Uterus (tissue), 4 donors: Measurements from ENCODE around the gene CFHR1. TPM values are rescaled to one million over a fixed set of nuclear protein-coding genes. Genes with fewer than 3 reads are reported as not detected.

Experiments used
- DNase-seq, 2 donors: peaks; one replicate each; pipeline ENCODE4 v3.0.0-alpha.2; 2019 to 2020
- H3K27ac ChIP-seq, 2 donors: fragments of 200-600 bp; sonication (generic); 1 replicate in 1 of 2; 2 replicates in 1 of 2; pipeline ENCODE4 v1.5.1; 2016 to 2018
- H3K27me3 ChIP-seq, 2 donors: fragments of 200-600 bp; sonication (generic); one replicate each; pipeline ENCODE4 v1.5.1; 2018 to 2019; ENCODE audit warnings: control low read depth in 1 of 2
- H3K36me3 ChIP-seq, 2 donors: fragments of 200-600 bp; sonication (generic); one replicate each; pipeline ENCODE4 v1.5.1; 2019; ENCODE audit warnings: control low read depth in 1 of 2
- H3K4me1 ChIP-seq, 2 donors: fragments of 200-600 bp; sonication (generic); one replicate each; pipeline ENCODE4 v1.5.1; 2018 to 2019; ENCODE audit warnings: control low read depth in 1 of 2
- H3K4me3 ChIP-seq, 2 donors: fragments of 200-600 bp; sonication (generic); 1 replicate in 1 of 2; 2 replicates in 1 of 2; pipeline ENCODE4 v1.5.1; 2018 to 2019; ENCODE audit warnings: mild to moderate bottlenecking in 1 of 2
- H3K9me3 ChIP-seq, 2 donors: fragments of 200-600 bp; sonication (generic); one replicate each; pipeline ENCODE4 v1.5.1; 2019; ENCODE audit warnings: control low read depth in 1 of 2
- POLR2A ChIP-seq, 2 donors: fragments of 450-650 bp; IDR thresholded peaks; one replicate each; pipeline ENCODE4 v1.6.1; 2016; ENCODE audit warnings: antibody characterized with exemption in 2 of 2, mild to moderate bottlenecking in 1 of 2, moderate library complexity in 1 of 2
- intact Hi-C: fragments of 100-400 bp; cut with DNase I; formaldehyde crosslinking; loops from one replicate; pipeline ENCODE4 v1.15.1; 2023; ENCODE audit warnings: low total_unique reads
- total RNA-seq, 4 donors: library from RNA; depleted of rRNA in 3 of 4; stranded (reverse); fragments of >200 nt in 3 of 4; gene quantifications; one replicate each; pipeline versions ENCODE4 v1.1.0 to v1.2.4, GENCODE V29; 2014 to 2023
- TF ChIP-seq, protein P1 (sequence below), 4 experiments: fragments of 200-600 bp in 2 of 4; fragments of 450-650 bp in 2 of 4; sonication (generic) in 2 of 4; IDR thresholded peaks; one replicate each; pipeline ENCODE4 v1.5.1; 2016 to 2019; ENCODE audit warnings: antibody characterized with exemption in 4 of 4, mild to moderate bottlenecking in 2 of 4, moderate library complexity in 1 of 4
- donor health status: DM: yes; HTN: yes; CAD: no.

The CFHR1 gene
- total RNA-seq, 4 donors from 2014 or later = 0.41 TPM; not detected in 3

- DNase-seq = no peak
- no peak for TF ChIP-seq POLR2A (IDR thresholded peaks at IDR 0.05)
- Histone ChIP-seq H3K9me3 (no peaks in the 10 kb centered on the region), H3K4me1 (no peaks in the 10 kb centered on the region), H3K4me3 (no peak overlapping the region), H3K27me3 (no peaks in the 10 kb centered on the region), H3K27ac (no peak overlapping the region), H3K36me3 (no peaks in the 10 kb centered on the region)
- intact Hi-C loops = no loop called here
Observed at GRCh38 chr1:196866974-196867373, 47.4 kb downstream of the CFHR1 start.

GRCh38 chr1:196873385-196873784, 53.9 kb downstream of the CFHR1 start:
- Histone ChIP-seq H3K4me3 (no peak overlapping the region), H3K27me3 (no peaks in the 10 kb centered on the region), H3K9me3 (no peaks in the 10 kb centered on the region), H3K36me3 (no peaks in the 10 kb centered on the region), H3K27ac (no peak overlapping the region), H3K4me1 (no peaks in the 10 kb centered on the region)
- TF ChIP-seq, protein P1, sequence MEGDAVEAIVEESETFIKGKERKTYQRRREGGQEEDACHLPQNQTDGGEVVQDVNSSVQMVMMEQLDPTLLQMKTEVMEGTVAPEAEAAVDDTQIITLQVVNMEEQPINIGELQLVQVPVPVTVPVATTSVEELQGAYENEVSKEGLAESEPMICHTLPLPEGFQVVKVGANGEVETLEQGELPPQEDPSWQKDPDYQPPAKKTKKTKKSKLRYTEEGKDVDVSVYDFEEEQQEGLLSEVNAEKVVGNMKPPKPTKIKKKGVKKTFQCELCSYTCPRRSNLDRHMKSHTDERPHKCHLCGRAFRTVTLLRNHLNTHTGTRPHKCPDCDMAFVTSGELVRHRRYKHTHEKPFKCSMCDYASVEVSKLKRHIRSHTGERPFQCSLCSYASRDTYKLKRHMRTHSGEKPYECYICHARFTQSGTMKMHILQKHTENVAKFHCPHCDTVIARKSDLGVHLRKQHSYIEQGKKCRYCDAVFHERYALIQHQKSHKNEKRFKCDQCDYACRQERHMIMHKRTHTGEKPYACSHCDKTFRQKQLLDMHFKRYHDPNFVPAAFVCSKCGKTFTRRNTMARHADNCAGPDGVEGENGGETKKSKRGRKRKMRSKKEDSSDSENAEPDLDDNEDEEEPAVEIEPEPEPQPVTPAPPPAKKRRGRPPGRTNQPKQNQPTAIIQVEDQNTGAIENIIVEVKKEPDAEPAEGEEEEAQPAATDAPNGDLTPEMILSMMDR (IDR thresholded peaks at IDR 0.05) = no peak
- TF ChIP-seq POLR2A (IDR thresholded peaks at IDR 0.05) = no peak
- intact Hi-C loops = no loop called here
- DNase-seq = no peak

DNA sequence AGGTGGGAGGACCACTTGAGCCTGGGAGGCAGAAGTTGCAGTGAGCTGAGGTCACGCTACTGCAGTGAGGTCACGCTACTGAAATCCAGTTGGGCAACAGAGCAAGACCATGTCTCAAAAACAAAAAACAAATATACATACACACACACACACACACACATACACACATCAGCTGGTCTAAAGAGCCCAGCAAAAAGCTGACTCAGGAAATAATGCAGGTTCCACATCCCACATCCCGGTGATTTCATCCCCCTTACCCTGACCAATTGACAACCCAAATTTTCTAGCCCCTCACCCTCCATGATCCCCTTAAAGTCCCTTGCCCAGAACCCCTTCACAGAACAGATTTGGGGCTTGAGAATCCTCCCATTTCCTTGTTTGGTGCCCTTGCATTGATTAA, 56.4 kb downstream of the CFHR1 start:
- Histone ChIP-seq H3K4me3 (no peak overlapping the region), H3K27ac (no peak overlapping the region), H3K4me1 (no peaks in the 10 kb centered on the region), H3K27me3 (no peaks in the 10 kb centered on the region), H3K36me3 (no peaks in the 10 kb centered on the region), H3K9me3 (no peaks in the 10 kb centered on the region)
- DNase-seq = no peak
- intact Hi-C loops = no loop called here
- no peak for TF ChIP-seq POLR2A (IDR thresholded peaks at IDR 0.05)
- TF ChIP-seq, protein P1 (IDR thresholded peaks at IDR 0.05) = no peak

- no peaks in the 10 kb centered on the region for H3K27me3 ChIP-seq
- no peak for DNase-seq
- no peak for TF ChIP-seq POLR2A (IDR thresholded peaks at IDR 0.05)
- TF ChIP-seq, protein P1 (IDR thresholded peaks at IDR 0.05) = no peak
- no peak overlapping the region for H3K4me3 ChIP-seq
- H3K27ac ChIP-seq = no peak overlapping the region
- no peaks in the 10 kb centered on the region for H3K36me3 ChIP-seq
- intact Hi-C loops = no loop called here
- no peaks in the 10 kb centered on the region for H3K4me1 ChIP-seq
- H3K9me3 ChIP-seq = no peaks in the 10 kb centered on the region
Observed at GRCh38 chr1:196877964-196878363, 58.4 kb downstream of the CFHR1 start.

Other genes starting within 250 kb of the CFHR1 start
- gene KCNT2, start 211.3 kb upstream of the CFHR1 start, total RNA-seq = 10 to 100 TPM in 1 of 4 donors, 1 to 10 TPM in 3; 2.3 to 20.5 (median 3.8) TPM
- 10 to 100 TPM in 3 of 4 donors, 1 to 10 TPM in 1; 7.2 to 83.8 (median 24.4) TPM for gene CFH, start 167.7 kb upstream of the CFHR1 start, total RNA-seq
- under 1 TPM in 1 of 4 donors, not detected in 3; 0.61 TPM for gene CFHR3, start 44.9 kb upstream of the CFHR1 start, total RNA-seq
- under 1 TPM in 1 of 4 donors, not detected in 3; 0.14 TPM for gene CFHR4, start 68.3 kb downstream of the CFHR1 start, total RNA-seq
- not detected for gene CFHR2, start 124.0 kb downstream of the CFHR1 start, total RNA-seq
- gene CFHR5, start 157.8 kb downstream of the CFHR1 start, total RNA-seq = not detected
- not detected for gene F13B, start 247.5 kb downstream of the CFHR1 start, total RNA-seq